HCT116 (cell line): ENCODE data around the gene ZC3H7A. TPM values are rescaled to one million over a fixed set of nuclear protein-coding genes. Genes with fewer than 3 reads are reported as not detected.

Experiments used
- ATAC-seq: fragments of 200-7000 bp; cut with Tn5 transposase; 2 replicates; pipeline ENCODE4 v1.9.1; 2020; ENCODE audit warnings: mild to moderate bottlenecking, moderate library complexity
- BruUV-seq: library from RNA; stranded (reverse); fragments of 400-500 nt; replicated peaks from 2 replicates; lab custom pipeline; 2021; lab: Mats Ljungman, UMichigan
- CTCF ChIA-PET: fragments of 300-600 bp; sonication (Branson Sonifier 250); formaldehyde crosslinking; loops from one replicate; lab custom pipeline; 2021; ENCODE audit warnings: antibody characterized with exemption; lab: Charles Lee
- POLR2A ChIA-PET: fragments of 300-600, 350-600 bp; sonication (Branson Sonifier 250); formaldehyde crosslinking; loops from one replicate; lab custom pipeline; 2021; ENCODE audit warnings: antibody characterized with exemption; lab: Charles Lee
- RAD21 ChIA-PET, 2 experiments: fragments of 300-600 bp; sonication (Branson Sonifier 250); formaldehyde crosslinking; loops; one replicate each; lab custom pipeline; 2023; ENCODE audit warnings: low total read pairs in 2 of 2; ENCODE audit not compliant: uncharacterized antibody in 2 of 2, unreplicated experiment in 2 of 2, low non-redundant PET in 1 of 2; lab: Charles Lee
- DNase-seq: peaks from one replicate; pipeline ENCODE4 v3.0.0-alpha.2; 2010; ENCODE audit warnings: low read depth, low spot score
- H2AFZ ChIP-seq: fragments of 200-600 bp; shearing (Covaris generic), sonication (generic); 2 replicates; pipeline ENCODE4 v1.6.1; 2017; ENCODE audit warnings: low read depth, mixed run types, mixed read lengths, antibody characterized with exemption, low read length; ENCODE audit not compliant: poor library complexity, severe bottlenecking
- H3K27ac ChIP-seq: 2 replicates; pipeline ENCODE4 v1.5.1; 2012; ENCODE audit warnings: low read depth, low read length
- H3K27me3 ChIP-seq: fragments of 200-600 bp; sonication (generic); 2 replicates; pipeline ENCODE4 v1.6.1; 2016; ENCODE audit warnings: mixed run types, low read length, mixed read lengths; ENCODE audit not compliant: insufficient read depth
- H3K36me3 ChIP-seq, 2 experiments: fragments of 200-500 bp in 1 of 2; fragments of 200-600 bp in 1 of 2; sonication (Bioruptor generic) in 1 of 2; sonication (generic) in 1 of 2; 2 replicates each; pipeline versions ENCODE4 v1.5.1 to v1.6.1; 2014 to 2016; ENCODE audit warnings: low read length in 2 of 2, inconsistent platforms in 1 of 2, mixed read lengths in 1 of 2, mixed run types in 1 of 2; ENCODE audit not compliant: insufficient read depth in 2 of 2, control insufficient read depth in 1 of 2
- H3K4me1 ChIP-seq, 2 experiments: fragments of 200-600 bp in 1 of 2; sonication (generic) in 1 of 2; 2 replicates each; pipeline versions ENCODE4 v1.5.1 to v1.6.1; 2012 to 2017; ENCODE audit warnings: low read length in 2 of 2, inconsistent platforms in 1 of 2, mild to moderate bottlenecking in 1 of 2, mixed read lengths in 1 of 2, mixed run types in 1 of 2, moderate library complexity in 1 of 2; ENCODE audit not compliant: insufficient read depth in 2 of 2, control insufficient read depth in 1 of 2
- H3K4me2 ChIP-seq: fragments of 200-600 bp; sonication (generic); 2 replicates; pipeline ENCODE4 v1.6.1; 2017; ENCODE audit warnings: mixed run types, low read length, mixed read lengths
- H3K4me3 ChIP-seq, 2 experiments: fragments of 200-600 bp in 1 of 2; sonication (generic) in 1 of 2; replicated peaks in 1 of 2; 2 replicates each; pipeline ENCODE4 v1.5.1; 2011 to 2016; ENCODE audit warnings: low read length in 2 of 2, control low read depth in 1 of 2, low read depth in 1 of 2, mild to moderate bottlenecking in 1 of 2, mixed read lengths in 1 of 2, mixed run types in 1 of 2
- H3K79me2 ChIP-seq: fragments of 200-600 bp; sonication (generic); 2 replicates; pipeline ENCODE4 v1.6.1; 2017; ENCODE audit warnings: mild to moderate bottlenecking, mixed run types, low read length, moderate library complexity, mixed read lengths; ENCODE audit not compliant: insufficient read depth
- H3K9ac ChIP-seq: fragments of 200-600 bp; sonication (generic); 2 replicates; pipeline ENCODE4 v1.6.1; 2016; ENCODE audit warnings: low read length, mixed read lengths
- H3K9me2 ChIP-seq: fragments of 200-600 bp; sonication (generic), shearing (Covaris generic); 2 replicates; pipeline ENCODE4 v1.6.1; 2017; ENCODE audit warnings: mixed run types, mild to moderate bottlenecking, moderate library complexity; ENCODE audit not compliant: insufficient read depth
- H3K9me3 ChIP-seq, 2 experiments: fragments of 200-500 bp in 1 of 2; fragments of 200-600 bp in 1 of 2; sonication (Bioruptor generic) in 1 of 2; sonication (generic) in 1 of 2; 2 replicates each; pipeline ENCODE4 v1.6.1; 2014 to 2017; ENCODE audit warnings: low read length in 2 of 2, mixed read lengths in 2 of 2, inconsistent platforms in 1 of 2, low read depth in 1 of 2, mild to moderate bottlenecking in 1 of 2, mixed run types in 1 of 2, moderate library complexity in 1 of 2; ENCODE audit not compliant: control insufficient read depth in 1 of 2, insufficient read depth in 1 of 2
- H4K20me1 ChIP-seq: fragments of 200-600 bp; sonication (generic), shearing (Covaris generic); 2 replicates; pipeline ENCODE4 v1.6.1; 2017; ENCODE audit warnings: mixed run types, mild to moderate bottlenecking, moderate library complexity; ENCODE audit not compliant: insufficient read depth
- ELF1 ChIP-seq: IDR thresholded peaks from 2 replicates; pipeline ENCODE4 v1.6.1; 2012; ENCODE audit warnings: low read depth, borderline replicate concordance
- EZH2phosphoT487 ChIP-seq: fragments of 200-600 bp; IDR thresholded peaks from 2 replicates; pipeline ENCODE4 v1.6.1; 2018; ENCODE audit warnings: antibody characterized with exemption, borderline replicate concordance
- FOSL1 ChIP-seq: IDR thresholded peaks from 2 replicates; pipeline ENCODE4 v1.6.1; 2012; ENCODE audit warnings: low read depth
- POLR2AphosphoS5 ChIP-seq: IDR thresholded peaks from 2 replicates; pipeline ENCODE4 v1.6.1; 2011; ENCODE audit warnings: mild to moderate bottlenecking, low read depth, low read length, moderate library complexity
- RAD21 ChIP-seq: IDR thresholded peaks from 2 replicates; pipeline ENCODE4 v1.6.1; 2012; ENCODE audit warnings: low read depth, mild to moderate bottlenecking
- REST ChIP-seq: IDR thresholded peaks from 2 replicates; pipeline ENCODE4 v1.6.1; 2012; ENCODE audit warnings: low read depth
- SP1 ChIP-seq: IDR thresholded peaks from 2 replicates; pipeline ENCODE4 v1.6.1; 2012; ENCODE audit warnings: low read depth
- TCF7L2 ChIP-seq: IDR thresholded peaks from 2 replicates; pipeline ENCODE4 v1.7.0; 2011; ENCODE audit warnings: borderline replicate concordance, inconsistent platforms; ENCODE audit not compliant: insufficient read depth, insufficient read length; ENCODE audit errors: extremely low read depth
- YY1 ChIP-seq: IDR thresholded peaks from 2 replicates; pipeline ENCODE4 v1.6.1; 2011; ENCODE audit warnings: low read length, low read depth, moderate library complexity, mild to moderate bottlenecking; ENCODE audit not compliant: insufficient replicate concordance; ENCODE audit errors: extremely low read depth
- ZFX ChIP-seq: fragments of 450-650 bp; IDR thresholded peaks from 2 replicates; pipeline ENCODE4 v1.6.1; 2017
- intact Hi-C: fragments of 100-400 bp; cut with micrococcal nuclease; formaldehyde crosslinking; loops from 2 replicates; pipeline ENCODE4 v1.10.0; 2022
- total RNA-seq: library from RNA; stranded (reverse); gene quantifications from one replicate; pipeline ENCODE4 v1.2.1, GENCODE V29; 2021; ENCODE audit not compliant: unreplicated experiment
- TF ChIP-seq, protein P1 (sequence below): IDR thresholded peaks from 2 replicates; pipeline ENCODE4 v1.6.1; 2012
- TF ChIP-seq, protein P2 (sequence below): IDR thresholded peaks from 2 replicates; pipeline ENCODE4 v1.6.1; 2011; ENCODE audit warnings: mild to moderate bottlenecking, low read length, moderate library complexity; ENCODE audit not compliant: insufficient replicate concordance; ENCODE audit errors: extremely low read depth

Gene ZC3H7A
- total RNA-seq, 1 experiment from 2014 or later: 33.4 TPM

DNA sequence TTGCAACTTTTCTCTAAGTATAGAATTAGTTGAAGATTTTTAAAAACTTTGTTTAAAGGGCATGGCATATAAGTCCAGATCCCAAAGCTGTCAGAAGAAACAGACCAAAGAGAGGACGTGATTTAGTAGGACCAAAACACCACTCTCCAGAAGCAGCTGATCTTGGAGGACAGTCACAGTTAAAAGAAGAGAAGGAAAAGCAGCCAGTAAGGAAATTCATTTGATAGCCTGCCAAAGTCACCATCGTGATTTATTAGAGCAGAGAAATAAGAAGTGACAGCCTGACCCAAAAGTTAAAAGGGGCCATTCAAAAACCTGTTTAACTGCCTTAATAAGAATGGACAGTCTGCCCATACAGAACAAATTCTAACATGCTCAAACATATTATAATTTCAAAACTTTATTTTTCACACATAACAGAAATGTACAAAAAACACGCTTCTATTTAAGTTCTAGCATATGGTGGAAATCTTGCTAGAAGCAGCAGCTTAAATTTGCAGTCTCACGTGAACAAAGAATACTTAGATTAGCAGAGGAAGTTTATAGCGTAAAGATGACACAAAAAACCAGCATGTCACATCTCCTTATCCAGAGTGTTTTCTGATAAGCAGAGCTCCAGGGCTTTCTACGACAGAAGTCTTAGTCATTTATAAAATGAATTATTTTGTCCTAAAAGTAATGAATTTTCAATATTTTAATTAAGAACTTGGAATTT, 91.6 kb downstream of the ZC3H7A start:
- DNase-seq: no peak
- Histone ChIP-seq H3K9me3 (no peaks in the 10 kb centered on the region), H3K9me2 (no peaks in the 10 kb centered on the region), H3K27ac (no peak overlapping the region), H3K4me3 (no peak overlapping the region), H3K36me3 (peaks cover 0 to 3% of the 10 kb centered on the region in 2 experiments; a peak in 1 of 4 replicates), H4K20me1 (no peaks in the 10 kb centered on the region), H3K79me2 (peaks cover 8% of the 10 kb centered on the region; the same call in 1 of the 2 replicates), H3K27me3 (no peaks in the 10 kb centered on the region), H3K4me2 (no peak overlapping the region), H3K4me1 (no peaks in the 10 kb centered on the region), H3K9ac (no peak overlapping the region), H2AFZ (no peak overlapping the region)
- no TSS peak for BruUV-seq
- ATAC-seq: no peak
- TF ChIP-seq TCF7L2: no peak
- TF ChIP-seq POLR2AphosphoS5: no peak
- TF ChIP-seq, protein P1, sequence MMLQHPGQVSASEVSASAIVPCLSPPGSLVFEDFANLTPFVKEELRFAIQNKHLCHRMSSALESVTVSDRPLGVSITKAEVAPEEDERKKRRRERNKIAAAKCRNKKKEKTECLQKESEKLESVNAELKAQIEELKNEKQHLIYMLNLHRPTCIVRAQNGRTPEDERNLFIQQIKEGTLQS: no peak
- TF ChIP-seq REST: no peak
- no peak for TF ChIP-seq SP1
- TF ChIP-seq EZH2phosphoT487: no peak
- no peak for TF ChIP-seq RAD21
- no peak for TF ChIP-seq FOSL1
- TF ChIP-seq ZFX: no peak
- TF ChIP-seq YY1: no peak
- TF ChIP-seq, protein P2, sequence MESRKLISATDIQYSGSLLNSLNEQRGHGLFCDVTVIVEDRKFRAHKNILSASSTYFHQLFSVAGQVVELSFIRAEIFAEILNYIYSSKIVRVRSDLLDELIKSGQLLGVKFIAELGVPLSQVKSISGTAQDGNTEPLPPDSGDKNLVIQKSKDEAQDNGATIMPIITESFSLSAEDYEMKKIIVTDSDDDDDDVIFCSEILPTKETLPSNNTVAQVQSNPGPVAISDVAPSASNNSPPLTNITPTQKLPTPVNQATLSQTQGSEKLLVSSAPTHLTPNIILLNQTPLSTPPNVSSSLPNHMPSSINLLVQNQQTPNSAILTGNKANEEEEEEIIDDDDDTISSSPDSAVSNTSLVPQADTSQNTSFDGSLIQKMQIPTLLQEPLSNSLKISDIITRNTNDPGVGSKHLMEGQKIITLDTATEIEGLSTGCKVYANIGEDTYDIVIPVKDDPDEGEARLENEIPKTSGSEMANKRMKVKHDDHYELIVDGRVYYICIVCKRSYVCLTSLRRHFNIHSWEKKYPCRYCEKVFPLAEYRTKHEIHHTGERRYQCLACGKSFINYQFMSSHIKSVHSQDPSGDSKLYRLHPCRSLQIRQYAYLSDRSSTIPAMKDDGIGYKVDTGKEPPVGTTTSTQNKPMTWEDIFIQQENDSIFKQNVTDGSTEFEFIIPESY: no peak
- no peak for TF ChIP-seq ELF1
- intact Hi-C loops: no loop called here
- ChIA-PET POLR2A (no interaction called here), CTCF (no interaction called here), RAD21 (no interaction called here)
